HG03159 (cell line): ENCODE data around the gene RSPH3.

Source experiments
- ATAC-seq: cut with Tn5 transposase; IDR thresholded peaks from one replicate; pipeline ENCODE4 v1.9.1; 2021; ENCODE audit warnings: mild to moderate bottlenecking, moderate library complexity; ENCODE audit not compliant: unreplicated experiment

RSPH3 gene

DNA sequence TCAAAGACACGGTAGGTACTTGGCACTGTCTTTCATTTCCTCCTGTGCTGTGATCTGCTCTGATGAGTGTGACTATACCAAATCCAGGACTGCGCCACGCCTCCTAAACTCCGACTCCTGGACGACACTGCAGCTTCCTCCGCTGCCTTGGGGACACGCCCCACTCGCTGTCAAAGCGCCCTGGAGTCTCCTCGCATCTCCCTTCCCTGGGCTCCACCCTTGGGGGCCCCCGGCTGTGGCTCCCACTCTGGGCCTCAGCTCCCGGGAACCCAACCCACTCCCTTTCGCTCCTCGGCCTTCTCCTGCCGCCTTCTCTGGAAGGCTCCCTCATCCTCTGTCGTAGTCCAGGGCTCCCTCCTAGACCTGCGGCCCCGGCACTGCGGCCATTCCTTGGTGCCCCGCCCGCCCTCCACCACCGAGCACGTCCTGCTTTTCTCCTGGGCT, 61.2 kb downstream of the RSPH3 start:
- no peak for ATAC-seq

GRCh38 chr6:158938220-158938619, 61.8 kb downstream of the RSPH3 start:
- no peak for ATAC-seq

DNA sequence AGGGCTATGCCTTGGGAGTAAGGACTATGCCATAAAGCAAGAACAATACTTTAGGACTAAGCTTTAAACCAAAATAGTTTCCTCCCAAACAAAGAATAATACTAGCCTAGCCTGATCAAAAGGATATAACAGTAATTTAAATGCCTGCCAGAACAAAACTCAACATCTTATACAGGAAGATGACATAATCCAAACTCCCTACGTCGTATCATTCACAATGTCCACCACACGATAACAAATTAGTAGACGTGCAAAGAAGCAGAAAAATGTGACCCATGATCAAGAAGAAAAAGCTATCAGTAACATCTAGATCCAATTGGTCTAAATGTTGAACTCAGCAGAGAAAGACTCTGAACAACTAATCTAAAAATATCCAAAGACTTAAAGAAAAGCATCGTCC, 65.8 kb downstream of the RSPH3 start:
- no peak for ATAC-seq

GRCh38 chr6:158933079-158933595, 66.9 kb downstream of the RSPH3 start:
- no peak for ATAC-seq

DNA sequence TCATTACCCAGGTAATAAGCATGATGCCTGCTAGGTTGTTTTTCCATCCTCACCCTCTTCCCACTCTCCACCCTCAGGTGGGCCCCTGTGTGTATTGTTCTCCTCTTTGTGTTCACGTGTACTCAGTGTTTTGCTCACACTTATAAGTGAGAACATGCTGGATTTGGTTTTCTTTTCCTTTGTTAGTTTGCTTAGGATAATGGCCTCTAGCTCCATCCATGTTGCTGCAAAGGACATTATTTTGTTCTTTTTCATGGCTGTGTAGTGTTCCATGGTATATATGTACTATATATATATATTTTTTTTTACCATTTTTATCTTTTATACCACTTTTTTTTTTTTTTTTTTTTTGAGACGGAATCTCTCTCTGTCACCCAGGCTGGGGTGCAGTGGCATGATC, 71.9 kb downstream of the RSPH3 start:
- no peak for ATAC-seq

DNA sequence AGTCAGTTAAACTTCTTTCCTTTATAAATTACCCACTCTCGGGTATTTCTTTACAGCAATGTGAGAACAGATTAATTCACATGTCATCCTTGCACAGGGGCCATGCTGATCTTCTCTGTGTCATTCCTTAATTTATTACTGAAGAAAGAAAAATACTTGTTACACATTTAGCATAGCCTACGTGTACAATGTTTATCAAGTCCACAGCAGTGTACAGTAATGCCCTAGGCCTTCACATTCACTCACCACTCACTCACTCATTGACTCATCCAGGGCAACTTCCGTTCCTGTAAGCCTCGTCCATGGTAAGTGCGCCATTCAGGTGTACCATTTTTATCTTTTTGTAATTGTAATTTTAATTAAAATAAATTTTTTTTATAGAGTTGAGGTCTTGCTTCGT, 73.6 kb downstream of the RSPH3 start:
- no peak for ATAC-seq

- ATAC-seq = no peak
Observed at GRCh38 chr6:158924499-158925455, 75.2 kb downstream of the RSPH3 start.

- no peak for ATAC-seq
Observed at GRCh38 chr6:158923805-158924498, 76.0 kb downstream of the RSPH3 start.
